Erythroblast (primary cell): Measurements from ENCODE around the gene CCL18.

Experiments used
- GATA1 ChIP-seq: IDR thresholded peaks from 2 replicates; pipeline ENCODE4 v1.6.1; 2011; ENCODE audit warnings: low read depth, mild to moderate bottlenecking, control low read depth, low read length, moderate library complexity
- POLR2A ChIP-seq: IDR thresholded peaks from 2 replicates; pipeline ENCODE4 v1.6.1; 2011; ENCODE audit warnings: mild to moderate bottlenecking, low read length

GRCh38 chr17:36024106-36024869, 39.8 kb upstream of the CCL18 start:
- TF ChIP-seq POLR2A (no peak), GATA1 (no peak)
